ENCODE measurements around the gene FANCB.

The FANCB gene

GRCh38 chrX:14872851-14873675 is at the start of gene FANCB, which contains the start of gene MOSPD2:
Gene FANCB, minus strand, starts transcription at chrX:14873069. Its CDS starts 7,559 bp downstream, at chrX:14865510.
Gene MOSPD2, plus strand, starts transcription at chrX:14873421. Its CDS starts 108 bp downstream, at chrX:14873529.
- peak; percentile 89 for DNase-seq
- ATAC-seq: peak; percentile 99

GRCh38 chrX:14922437-14922836 is 49.6 kb upstream of the FANCB start:
- DNase-seq: no peak

GRCh38 chrX:14920196-14920595 is 47.3 kb upstream of the FANCB start:
- no peak for ATAC-seq
- DNase-seq: no peak

More at GRCh38 chrX:14922437-14922836, 49.6 kb upstream of the FANCB start:
- ATAC-seq: no peak

GRCh38 chrX:14919407-14919806 is 46.5 kb upstream of the FANCB start:
- ATAC-seq: no peak
- no peak for DNase-seq

- ATAC-seq (no peak), DNase-seq (no peak)
Observed at GRCh38 chrX:14916017-14916674, 43.3 kb upstream of the FANCB start.

GRCh38 chrX:14915596-14915995 is 42.7 kb upstream of the FANCB start:
- DNase-seq (no peak), ATAC-seq (no peak)

GRCh38 chrX:14913241-14913640 is 40.4 kb upstream of the FANCB start:
- no peak for DNase-seq
- no peak for ATAC-seq

GRCh38 chrX:14903891-14904290 is 31.0 kb upstream of the FANCB start:
- DNase-seq (no peak), ATAC-seq (no peak)

- ATAC-seq (no peak), DNase-seq (no peak)
Observed at GRCh38 chrX:14902537-14902936, 29.7 kb upstream of the FANCB start.

GRCh38 chrX:14899607-14900006 is 26.7 kb upstream of the FANCB start:
- ATAC-seq: peak; percentile 85
- no peak for DNase-seq

GRCh38 chrX:14897042-14897441 is 24.2 kb upstream of the FANCB start:
- DNase-seq (no peak), ATAC-seq (no peak)

GRCh38 chrX:14896273-14896672 is 23.4 kb upstream of the FANCB start:
- ATAC-seq (no peak), DNase-seq (no peak)

- ATAC-seq: no peak
- no peak for DNase-seq
Observed at GRCh38 chrX:14886252-14886651, 13.4 kb upstream of the FANCB start.

GRCh38 chrX:14884714-14885113 is 11.8 kb upstream of the FANCB start:
- ATAC-seq: no peak
- DNase-seq: no peak

GRCh38 chrX:14883826-14884225 is 11.0 kb upstream of the FANCB start:
- ATAC-seq: no peak
- no peak for DNase-seq

GRCh38 chrX:14875624-14876023 is 2.8 kb upstream of the FANCB start:
- DNase-seq: no peak

GRCh38 chrX:14873676-14874049 is 794 bp upstream of the FANCB start:
- DNase-seq (no peak), ATAC-seq (no peak)

More at GRCh38 chrX:14875624-14876023, 2.8 kb upstream of the FANCB start:
- ATAC-seq: no peak

GRCh38 chrX:14872355-14872754 is 514 bp downstream of the FANCB start:
- DNase-seq (peak; percentile 5), ATAC-seq (no peak)

GRCh38 chrX:14871767-14872166 is 1.1 kb downstream of the FANCB start:
- DNase-seq (no peak), ATAC-seq (no peak)

- DNase-seq: no peak
- ATAC-seq: no peak
Observed at GRCh38 chrX:14865201-14865600, 7.7 kb downstream of the FANCB start.

- ATAC-seq (no peak), DNase-seq (no peak)
Observed at GRCh38 chrX:14864631-14865030, 8.2 kb downstream of the FANCB start.

GRCh38 chrX:14851526-14851925 is 21.3 kb downstream of the FANCB start:
- no peak for DNase-seq
- no peak for ATAC-seq

GRCh38 chrX:14843666-14844065 is 29.2 kb downstream of the FANCB start:
- ATAC-seq (no peak), DNase-seq (no peak)

- no peak for DNase-seq
- ATAC-seq: no peak
Observed at GRCh38 chrX:14837155-14837554, 35.7 kb downstream of the FANCB start.
